ENCODE measurements around the gene XDH. TPM values are rescaled to one million over a fixed set of nuclear protein-coding genes. Genes with fewer than 3 reads are reported as not detected.
A peak's percentile ranks its signal among the peaks of the same experiment; 100 is the strongest.

Gene XDH
- total RNA-seq = not detected

- H3K27me3 Mint-ChIP-seq (ENCODE audit: low read depth) = peaks cover 3% of the 10 kb centered on the region
- ATAC-seq (peak in 1 of 2 donors; percentile 48), DNase-seq (no peak)
- H3K4me1 Mint-ChIP-seq (ENCODE audit: low read depth) = peaks cover 19% of the 10 kb centered on the region
- H3K4me3 Mint-ChIP-seq = no peak within 1 kb of the TSS
- H3K36me3 Mint-ChIP-seq (ENCODE audit: insufficient read depth) = no peaks in the 10 kb centered on the region
- H3K9me3 Mint-ChIP-seq = peaks cover 15% of the 10 kb centered on the region
These were observed at the start of gene XDH for GRCh38 chr2:31414601-31415241. XDH (minus strand) TSS chr2:31414742; CDS start chr2:31414666, 76 bp downstream.

GRCh38 chr2:31457651-31458050 lies 43.1 kb upstream of the XDH start:
- Mint-ChIP-seq H3K27me3 (ENCODE audit: low read depth) (peaks cover 20% of the 10 kb centered on the region), H3K4me1 (ENCODE audit: low read depth) (no peaks in the 10 kb centered on the region), H3K36me3 (ENCODE audit: insufficient read depth) (no peaks in the 10 kb centered on the region), H3K9me3 (peaks cover 13% of the 10 kb centered on the region), H3K4me3 (no peak overlapping the region)
- DNase-seq (no peak), ATAC-seq (no peak)

GRCh38 chr2:31446848-31447247 lies 32.3 kb upstream of the XDH start:
- ATAC-seq (no peak), DNase-seq (no peak)
- no peak overlapping the region for H3K4me3 Mint-ChIP-seq
- H3K9me3 Mint-ChIP-seq = peaks cover 19% of the 10 kb centered on the region
- peaks cover 14% of the 10 kb centered on the region for H3K27me3 Mint-ChIP-seq (ENCODE audit: low read depth)
- H3K36me3 Mint-ChIP-seq (ENCODE audit: insufficient read depth) = no peaks in the 10 kb centered on the region
- H3K4me1 Mint-ChIP-seq (ENCODE audit: low read depth) = no peaks in the 10 kb centered on the region

GRCh38 chr2:31442376-31442775 lies 27.8 kb upstream of the XDH start:
- no peaks in the 10 kb centered on the region for H3K36me3 Mint-ChIP-seq (ENCODE audit: insufficient read depth)
- ATAC-seq = no peak

GRCh38 chr2:31440764-31441163 lies 26.2 kb upstream of the XDH start:
- DNase-seq (no peak), ATAC-seq (no peak)
- no peaks in the 10 kb centered on the region for H3K4me1 Mint-ChIP-seq (ENCODE audit: low read depth)
- H3K9me3 Mint-ChIP-seq = peaks cover 14% of the 10 kb centered on the region
- H3K36me3 Mint-ChIP-seq (ENCODE audit: insufficient read depth) = no peaks in the 10 kb centered on the region
- H3K27me3 Mint-ChIP-seq (ENCODE audit: low read depth) = peaks cover 16% of the 10 kb centered on the region
- no peak overlapping the region for H3K4me3 Mint-ChIP-seq

More at GRCh38 chr2:31442376-31442775, 27.8 kb upstream of the XDH start:
- DNase-seq = no peak
- H3K4me1 Mint-ChIP-seq (ENCODE audit: low read depth) = no peaks in the 10 kb centered on the region
- H3K4me3 Mint-ChIP-seq = no peak overlapping the region
- H3K9me3 Mint-ChIP-seq = peaks cover 14% of the 10 kb centered on the region
- H3K27me3 Mint-ChIP-seq (ENCODE audit: low read depth) = peaks cover 16% of the 10 kb centered on the region

GRCh38 chr2:31434911-31435310 lies 20.4 kb upstream of the XDH start:
- Mint-ChIP-seq H3K27me3 (ENCODE audit: low read depth) (peaks cover 1% of the 10 kb centered on the region), H3K9me3 (no peaks in the 10 kb centered on the region), H3K4me1 (ENCODE audit: low read depth) (peaks cover 8% of the 10 kb centered on the region), H3K36me3 (ENCODE audit: insufficient read depth) (no peaks in the 10 kb centered on the region), H3K4me3 (no peak overlapping the region)
- DNase-seq = no peak
- ATAC-seq = no peak

- Mint-ChIP-seq H3K27me3 (ENCODE audit: low read depth) (peaks cover 6% of the 10 kb centered on the region), H3K4me3 (no peak overlapping the region), H3K4me1 (ENCODE audit: low read depth) (peaks cover 17% of the 10 kb centered on the region), H3K36me3 (ENCODE audit: insufficient read depth) (no peaks in the 10 kb centered on the region), H3K9me3 (no peaks in the 10 kb centered on the region)
- ATAC-seq (no peak), DNase-seq (no peak)
These were observed 19.0 kb upstream of the XDH start for GRCh38 chr2:31433541-31433940.

- H3K27me3 Mint-ChIP-seq (ENCODE audit: low read depth) = peaks cover 9% of the 10 kb centered on the region
- peaks cover 17% of the 10 kb centered on the region for H3K4me1 Mint-ChIP-seq (ENCODE audit: low read depth)
- no peaks in the 10 kb centered on the region for H3K36me3 Mint-ChIP-seq (ENCODE audit: insufficient read depth)
- ATAC-seq = peak; percentile 12 to 24
- no peaks in the 10 kb centered on the region for H3K9me3 Mint-ChIP-seq
- H3K4me3 Mint-ChIP-seq = no peak overlapping the region
- DNase-seq = no peak
These were observed 16.1 kb upstream of the XDH start for GRCh38 chr2:31430439-31431165.

DNA sequence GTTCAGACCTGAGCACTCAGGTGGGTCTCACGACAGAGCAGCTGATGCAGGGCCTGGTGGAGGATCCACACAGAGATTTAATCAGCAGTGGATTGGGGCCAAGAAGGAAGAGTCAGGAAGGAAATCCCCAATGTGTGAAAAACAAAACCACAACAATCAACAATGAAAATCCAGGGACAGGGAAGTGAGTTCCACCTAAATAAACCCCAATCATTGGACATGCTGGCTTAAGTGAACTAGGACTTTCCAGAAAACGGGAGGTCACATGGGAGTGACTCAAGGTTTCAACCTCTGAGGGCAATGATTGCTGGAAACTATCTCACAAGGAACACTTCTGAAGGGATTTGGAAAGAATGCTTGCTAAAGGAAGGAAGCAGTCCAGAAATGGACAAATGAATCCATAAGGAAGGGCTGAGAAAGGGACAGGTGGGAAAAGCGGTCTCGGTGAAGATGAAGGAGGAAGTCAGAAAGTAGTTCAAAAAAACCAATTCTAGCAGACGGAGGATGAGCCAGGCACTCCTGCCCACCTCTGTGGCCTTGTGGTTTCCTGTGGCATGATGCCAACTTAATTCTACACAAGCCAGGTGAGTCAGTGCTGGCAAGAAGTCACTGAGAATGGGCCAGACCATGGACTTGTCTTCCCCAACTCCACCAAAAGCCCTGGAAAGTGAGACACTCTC lies 15.4 kb upstream of the XDH start:
- Mint-ChIP-seq H3K4me3 (no peak overlapping the region), H3K4me1 (ENCODE audit: low read depth) (peaks cover 17% of the 10 kb centered on the region), H3K9me3 (no peaks in the 10 kb centered on the region), H3K36me3 (ENCODE audit: insufficient read depth) (no peaks in the 10 kb centered on the region), H3K27me3 (ENCODE audit: low read depth) (peaks cover 11% of the 10 kb centered on the region)
- DNase-seq (peak; percentile 7), ATAC-seq (peak; percentile 82 to 87)

GRCh38 chr2:31429040-31429439 lies 14.5 kb upstream of the XDH start:
- Mint-ChIP-seq H3K36me3 (ENCODE audit: insufficient read depth) (no peaks in the 10 kb centered on the region), H3K4me1 (ENCODE audit: low read depth) (peaks cover 17% of the 10 kb centered on the region)
- ATAC-seq = no peak

GRCh38 chr2:31428001-31428418 lies 13.5 kb upstream of the XDH start:
- H3K4me1 Mint-ChIP-seq (ENCODE audit: low read depth) = peaks cover 17% of the 10 kb centered on the region
- no peak overlapping the region for H3K4me3 Mint-ChIP-seq
- DNase-seq (no peak), ATAC-seq (no peak)
- H3K27me3 Mint-ChIP-seq (ENCODE audit: low read depth) = peaks cover 11% of the 10 kb centered on the region
- no peaks in the 10 kb centered on the region for H3K9me3 Mint-ChIP-seq
- H3K36me3 Mint-ChIP-seq (ENCODE audit: insufficient read depth) = no peaks in the 10 kb centered on the region

More at GRCh38 chr2:31429040-31429439, 14.5 kb upstream of the XDH start:
- Mint-ChIP-seq H3K27me3 (ENCODE audit: low read depth) (peaks cover 11% of the 10 kb centered on the region), H3K9me3 (no peaks in the 10 kb centered on the region), H3K4me3 (no peak overlapping the region)
- no peak for DNase-seq

DNA sequence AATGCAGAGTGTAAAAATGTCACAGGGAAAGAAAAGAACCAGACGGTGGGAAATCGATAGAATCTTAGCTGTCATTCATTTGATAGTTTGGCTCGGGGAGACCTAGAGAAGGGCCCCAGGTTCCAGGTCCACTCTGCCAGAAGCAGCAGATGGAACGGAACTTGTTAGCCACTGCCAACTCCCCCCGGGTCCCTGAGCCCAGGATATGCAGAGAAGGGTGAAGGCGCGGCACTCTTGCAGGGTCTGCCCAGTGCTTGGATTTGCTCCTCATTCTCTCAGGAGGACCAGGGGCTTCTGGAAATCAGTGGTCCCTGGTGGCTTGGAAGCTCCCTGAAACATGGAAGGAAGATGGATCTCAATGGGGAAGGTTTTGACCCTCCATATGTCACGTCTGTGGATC lies 11.6 kb upstream of the XDH start:
- no peak overlapping the region for H3K4me3 Mint-ChIP-seq
- no peaks in the 10 kb centered on the region for H3K9me3 Mint-ChIP-seq

GRCh38 chr2:31421634-31422033 lies 7.1 kb upstream of the XDH start:
- no peak overlapping the region for H3K4me3 Mint-ChIP-seq
- H3K36me3 Mint-ChIP-seq (ENCODE audit: insufficient read depth) = no peaks in the 10 kb centered on the region

More for the DNA sequence above, 11.6 kb upstream of the XDH start:
- Mint-ChIP-seq H3K27me3 (ENCODE audit: low read depth) (peaks cover 11% of the 10 kb centered on the region), H3K4me1 (ENCODE audit: low read depth) (peaks cover 17% of the 10 kb centered on the region), H3K36me3 (ENCODE audit: insufficient read depth) (no peaks in the 10 kb centered on the region)
- ATAC-seq = no peak
- no peak for DNase-seq

DNA sequence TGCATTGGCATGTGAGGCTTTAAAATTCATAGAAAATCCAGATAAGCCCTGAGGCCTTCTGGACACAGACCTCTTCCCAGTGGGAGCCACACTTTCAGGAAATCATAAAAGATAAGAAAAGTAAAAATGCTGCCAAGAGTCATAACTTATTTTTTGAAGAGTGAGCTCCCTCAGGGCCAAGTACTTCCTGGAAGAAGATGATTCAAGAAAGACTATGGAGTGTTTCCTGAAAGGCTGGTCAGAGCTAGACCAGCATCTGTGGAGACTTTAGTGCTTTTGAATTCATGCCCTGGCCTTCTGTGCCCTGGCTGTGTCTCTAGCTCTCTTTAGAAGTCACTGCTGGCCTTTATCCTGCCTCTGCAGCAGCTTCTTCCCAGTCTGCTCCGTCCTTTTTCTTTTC lies 6.4 kb upstream of the XDH start:
- H3K36me3 Mint-ChIP-seq (ENCODE audit: insufficient read depth) = no peaks in the 10 kb centered on the region
- H3K4me3 Mint-ChIP-seq = no peak overlapping the region
- peaks cover 22% of the 10 kb centered on the region for H3K9me3 Mint-ChIP-seq
- peaks cover 3% of the 10 kb centered on the region for H3K27me3 Mint-ChIP-seq (ENCODE audit: low read depth)
- DNase-seq (no peak), ATAC-seq (no peak)
- H3K4me1 Mint-ChIP-seq (ENCODE audit: low read depth) = peaks cover 9% of the 10 kb centered on the region

More at GRCh38 chr2:31421634-31422033, 7.1 kb upstream of the XDH start:
- H3K9me3 Mint-ChIP-seq = peaks cover 22% of the 10 kb centered on the region
- ATAC-seq (no peak), DNase-seq (no peak)
- H3K4me1 Mint-ChIP-seq (ENCODE audit: low read depth) = peaks cover 4% of the 10 kb centered on the region
- H3K27me3 Mint-ChIP-seq (ENCODE audit: low read depth) = peaks cover 3% of the 10 kb centered on the region

Measured in activated T-cell treated with anti-CD3 and anti-CD28 coated beads, Interleukin-2, amount 50 U/mL, for 4 hours (primary cell).